Fibroblast of the aortic adventitia (primary cell): ENCODE data around the gene LRRC9. TPM values are rescaled to one million over a fixed set of nuclear protein-coding genes. Genes with fewer than 3 reads are reported as not detected.
A peak's percentile ranks its signal among the peaks of the same experiment; 100 is the strongest.

Experiments
- DNase-seq: peaks from one replicate; pipeline ENCODE4 v3.0.0-alpha.2; 2010; ENCODE audit warnings: low read depth
- H3K4me3 ChIP-seq: 2 replicates; pipeline ENCODE4 v1.5.1; 2011; ENCODE audit warnings: low read depth, mild to moderate bottlenecking, control low read depth, low read length, moderate library complexity
- CTCF ChIP-seq: IDR thresholded peaks from 2 replicates; pipeline ENCODE4 v1.5.1; 2011; ENCODE audit warnings: mild to moderate bottlenecking, low read length, control low read depth, inconsistent platforms; ENCODE audit not compliant: insufficient read depth
- total RNA-seq: library from RNA; depleted of rRNA; stranded (reverse); fragments of >200 nt; gene quantifications from 2 replicates; pipeline ENCODE4 v1.2.3, GENCODE V29; 2012; ENCODE audit warnings: low replicate concordance

LRRC9 gene
- total RNA-seq, 1 donor: not detected

GRCh38 chr14:60106339-60106738 lies 186.4 kb downstream of the LRRC9 start:
- peak; percentile 58 for DNase-seq
- no peak overlapping the region for H3K4me3 ChIP-seq

GRCh38 chr14:60107477-60107876 lies 187.5 kb downstream of the LRRC9 start:
- no peak for DNase-seq
- H3K4me3 ChIP-seq: no peak overlapping the region
- no peak for TF ChIP-seq CTCF

More at GRCh38 chr14:60106339-60106738, 186.4 kb downstream of the LRRC9 start:
- no peak for TF ChIP-seq CTCF

- no peak overlapping the region for H3K4me3 ChIP-seq
- no peak for TF ChIP-seq CTCF
These were observed 191.8 kb downstream of the LRRC9 start for GRCh38 chr14:60111732-60112131.

More at GRCh38 chr14:60111732-60112131, 191.8 kb downstream of the LRRC9 start:
- no peak for DNase-seq

Other genes with a start within 250 kb of the LRRC9 start
- 0.27 and 1.7 TPM in 2 replicates for gene RTN1, start 49.4 kb upstream of the LRRC9 start, total RNA-seq
- gene PCNX4, start 171.8 kb downstream of the LRRC9 start, total RNA-seq: 114 and 256 TPM in 2 replicates
- gene DHRS7, start 245.3 kb downstream of the LRRC9 start, total RNA-seq: 37.5 and 128 TPM in 2 replicates